Omental fat pad (tissue), 4 donors: ENCODE measurements around the gene TBC1D22A. TPM values are rescaled to one million over a fixed set of nuclear protein-coding genes. Genes with fewer than 3 reads are reported as not detected.

ENCODE experiments used
- ATAC-seq: fragments of 150-250 bp; one replicate; pipeline ENCODE4 v1.9.1; 2016; ENCODE audit warnings: mild to moderate bottlenecking, moderate library complexity; ENCODE audit not compliant: low FRiP score
- DNase-seq: peaks from one replicate; pipeline ENCODE4 v3.0.0-alpha.2; 2019; ENCODE audit warnings: low spot score
- CTCF ChIP-seq, 3 donors: fragments of 450-650 bp; IDR thresholded peaks; one replicate each; pipeline ENCODE4 v1.5.1; 2016 to 2017; ENCODE audit warnings: antibody characterized with exemption in 3 of 3, mild to moderate bottlenecking in 3 of 3, moderate library complexity in 2 of 3
- total RNA-seq, 4 donors: library from RNA; depleted of rRNA; stranded (reverse); fragments of >200 nt; gene quantifications; one replicate each; pipeline ENCODE4 v1.1.0, GENCODE V29; 2016

TBC1D22A gene
- total RNA-seq, 4 donors from 2014 or later = 21.3 to 31.2 (median 24.5) TPM

GRCh38 chr22:47123006-47123826 lies 360.8 kb downstream of the TBC1D22A start:
- no peak for TF ChIP-seq CTCF (IDR thresholded peaks at IDR 0.05)
- no peak for ATAC-seq
- DNase-seq = no peak

GRCh38 chr22:47123827-47124442 lies 361.5 kb downstream of the TBC1D22A start:
- ATAC-seq (no peak), DNase-seq (no peak)
- no peak for TF ChIP-seq CTCF (IDR thresholded peaks at IDR 0.05)

- TF ChIP-seq CTCF (IDR thresholded peaks at IDR 0.05) = no peak
- ATAC-seq (no peak), DNase-seq (no peak)
Observed at GRCh38 chr22:47124451-47124881, 362.0 kb downstream of the TBC1D22A start.

GRCh38 chr22:47124961-47125360 lies 362.5 kb downstream of the TBC1D22A start:
- no peak for ATAC-seq
- no peak for DNase-seq
- no peak for TF ChIP-seq CTCF (IDR thresholded peaks at IDR 0.05)

GRCh38 chr22:47125603-47126002 lies 363.2 kb downstream of the TBC1D22A start:
- no peak for DNase-seq
- no peak for ATAC-seq

GRCh38 chr22:47126344-47126811 lies 363.9 kb downstream of the TBC1D22A start:
- ATAC-seq (no peak), DNase-seq (no peak)
- TF ChIP-seq CTCF (IDR thresholded peaks at IDR 0.05) = no peak

More at GRCh38 chr22:47125603-47126002, 363.2 kb downstream of the TBC1D22A start:
- no peak for TF ChIP-seq CTCF (IDR thresholded peaks at IDR 0.05)
